GM21529 (cell line): ENCODE data around the gene PRSS50.

Experiments used
- ATAC-seq: cut with Tn5 transposase; IDR thresholded peaks from one replicate; pipeline ENCODE4 v1.9.1; 2021; ENCODE audit not compliant: unreplicated experiment

The PRSS50 gene

GRCh38 chr3:46693038-46693891 lies 24.4 kb downstream of the PRSS50 start, which contains the start of gene ALS2CL:
Gene ALS2CL (minus strand): TSS chr3:46693679. CDS start chr3:46689440, 4,239 bp downstream.
- no peak for ATAC-seq

GRCh38 chr3:46692566-46692990 lies 25.1 kb downstream of the PRSS50 start:
- no peak for ATAC-seq

- no peak for ATAC-seq
Observed at GRCh38 chr3:46690798-46691197, 26.9 kb downstream of the PRSS50 start.

- no peak for ATAC-seq
Observed at GRCh38 chr3:46685446-46685845, 32.2 kb downstream of the PRSS50 start.

- no peak for ATAC-seq
Observed at GRCh38 chr3:46684891-46685290, 32.8 kb downstream of the PRSS50 start.

- no peak for ATAC-seq
Observed at GRCh38 chr3:46682974-46683373, 34.7 kb downstream of the PRSS50 start.

- ATAC-seq, result no peak
Observed at GRCh38 chr3:46681856-46682540, 35.7 kb downstream of the PRSS50 start.

GRCh38 chr3:46681387-46681786 lies 36.3 kb downstream of the PRSS50 start:
- no peak for ATAC-seq

GRCh38 chr3:46680298-46680826 lies 37.3 kb downstream of the PRSS50 start:
- ATAC-seq, result no peak

GRCh38 chr3:46679681-46680080 lies 38.0 kb downstream of the PRSS50 start:
- ATAC-seq, result no peak

GRCh38 chr3:46678280-46678679 lies 39.4 kb downstream of the PRSS50 start:
- ATAC-seq, result no peak

- ATAC-seq, result no peak
Observed at GRCh38 chr3:46677411-46677726, 40.3 kb downstream of the PRSS50 start.

GRCh38 chr3:46676601-46677410 lies 40.9 kb downstream of the PRSS50 start:
- ATAC-seq, result no peak

- ATAC-seq, result no peak
Observed at GRCh38 chr3:46675843-46676567, 41.7 kb downstream of the PRSS50 start.

GRCh38 chr3:46675426-46675825 lies 42.2 kb downstream of the PRSS50 start:
- ATAC-seq, result no peak

GRCh38 chr3:46674031-46674845 lies 43.4 kb downstream of the PRSS50 start:
- ATAC-seq, result no peak

- ATAC-seq, result no peak
Observed at GRCh38 chr3:46673151-46674030, 44.3 kb downstream of the PRSS50 start.

GRCh38 chr3:46672349-46672695 lies 45.3 kb downstream of the PRSS50 start:
- no peak for ATAC-seq
